ENCODE data around the gene ANKRD45.
"Not testable (repeated sequence)": the region's sequence is repeated elsewhere in the genome, so short reads cannot be mapped to it uniquely, and the experiment has no call there.

ANKRD45 gene

GRCh38 chr1:173608503-173609216 is 61.0 kb downstream of the ANKRD45 start:
- no peak for TF ChIP-seq ZFX (IDR thresholded peaks at IDR 0.05; ENCODE audit: borderline replicate concordance)
- no peak for TF ChIP-seq CTCF (IDR thresholded peaks at IDR 0.05)
- no peak overlapping the region for H3K27ac ChIP-seq

GRCh38 chr1:173603056-173603591 is 66.5 kb downstream of the ANKRD45 start, which contains the start of gene SLC9C2:
TSS of gene SLC9C2 (minus strand) at chr1:173603072. CDS start at chr1:173601776, 1,296 bp downstream.
- no peak within 1 kb of the TSS for H3K27ac ChIP-seq
- TF ChIP-seq ZFX (IDR thresholded peaks at IDR 0.05; ENCODE audit: borderline replicate concordance) (no peak), CTCF (IDR thresholded peaks at IDR 0.05) (no peak)

- TF ChIP-seq ZFX (IDR thresholded peaks at IDR 0.05; ENCODE audit: borderline replicate concordance) (no peak), CTCF (IDR thresholded peaks at IDR 0.05) (no peak)
- H3K27ac ChIP-seq = no peak overlapping the region
These were observed 68.1 kb downstream of the ANKRD45 start for GRCh38 chr1:173601588-173601987.

GRCh38 chr1:173596097-173596825 is 73.4 kb downstream of the ANKRD45 start:
- TF ChIP-seq ZFX (IDR thresholded peaks at IDR 0.05; ENCODE audit: borderline replicate concordance) = no peak
- TF ChIP-seq CTCF (IDR thresholded peaks at IDR 0.05) = no peak
- H3K27ac ChIP-seq = no peak overlapping the region

- H3K27ac ChIP-seq = not testable (repeated sequence)
These were observed 78.5 kb downstream of the ANKRD45 start for GRCh38 chr1:173591138-173591537.

- H3K27ac ChIP-seq = no peak overlapping the region
- TF ChIP-seq CTCF (IDR thresholded peaks at IDR 0.05) (no peak), ZFX (IDR thresholded peaks at IDR 0.05; ENCODE audit: borderline replicate concordance) (no peak)
These were observed 79.1 kb downstream of the ANKRD45 start for GRCh38 chr1:173590557-173590956.

GRCh38 chr1:173581383-173582079 is 88.1 kb downstream of the ANKRD45 start:
- H3K27ac ChIP-seq = no peak overlapping the region
- no peak for TF ChIP-seq CTCF (IDR thresholded peaks at IDR 0.05)
- TF ChIP-seq ZFX (IDR thresholded peaks at IDR 0.05; ENCODE audit: borderline replicate concordance) = no peak
